ENCODE data around the gene NOPCHAP1.

NOPCHAP1 gene

GRCh38 chr12:105033851-105034250, 47.7 kb downstream of the NOPCHAP1 start:
- no peak overlapping the region for H2AFZ ChIP-seq (ENCODE audit: low read length)
- H3F3A ChIP-seq (ENCODE audit: insufficient read depth, low read length), result no peaks in the 10 kb centered on the region
- H3K27ac ChIP-seq (ENCODE audit: low read depth, low read length, poor library complexity, severe bottlenecking), result no peak overlapping the region
- H3K4me2 ChIP-seq (ENCODE audit: low read length), result no peak overlapping the region
- H3K9me2 ChIP-seq (ENCODE audit: low read depth, low read length), result no peaks in the 10 kb centered on the region
- no peaks in the 10 kb centered on the region for H3K36me3 ChIP-seq (ENCODE audit: insufficient read depth, low read length)
- no peaks in the 10 kb centered on the region for H4K20me1 ChIP-seq (ENCODE audit: insufficient read depth, low read length)
- H3K4me1 ChIP-seq (ENCODE audit: insufficient read depth, low read length, severe bottlenecking), result peaks cover 9% of the 10 kb centered on the region
- no peak overlapping the region for H3K9ac ChIP-seq (ENCODE audit: low read length)
- H3K27me3 ChIP-seq (ENCODE audit: insufficient read depth, low read length), result no peaks in the 10 kb centered on the region
- no peak for TF ChIP-seq EZH2 (IDR thresholded peaks at IDR 0.05; ENCODE audit: borderline replicate concordance, low read length)
- TF ChIP-seq, protein P1, sequence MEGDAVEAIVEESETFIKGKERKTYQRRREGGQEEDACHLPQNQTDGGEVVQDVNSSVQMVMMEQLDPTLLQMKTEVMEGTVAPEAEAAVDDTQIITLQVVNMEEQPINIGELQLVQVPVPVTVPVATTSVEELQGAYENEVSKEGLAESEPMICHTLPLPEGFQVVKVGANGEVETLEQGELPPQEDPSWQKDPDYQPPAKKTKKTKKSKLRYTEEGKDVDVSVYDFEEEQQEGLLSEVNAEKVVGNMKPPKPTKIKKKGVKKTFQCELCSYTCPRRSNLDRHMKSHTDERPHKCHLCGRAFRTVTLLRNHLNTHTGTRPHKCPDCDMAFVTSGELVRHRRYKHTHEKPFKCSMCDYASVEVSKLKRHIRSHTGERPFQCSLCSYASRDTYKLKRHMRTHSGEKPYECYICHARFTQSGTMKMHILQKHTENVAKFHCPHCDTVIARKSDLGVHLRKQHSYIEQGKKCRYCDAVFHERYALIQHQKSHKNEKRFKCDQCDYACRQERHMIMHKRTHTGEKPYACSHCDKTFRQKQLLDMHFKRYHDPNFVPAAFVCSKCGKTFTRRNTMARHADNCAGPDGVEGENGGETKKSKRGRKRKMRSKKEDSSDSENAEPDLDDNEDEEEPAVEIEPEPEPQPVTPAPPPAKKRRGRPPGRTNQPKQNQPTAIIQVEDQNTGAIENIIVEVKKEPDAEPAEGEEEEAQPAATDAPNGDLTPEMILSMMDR (IDR thresholded peaks at IDR 0.05; ENCODE audit: low read length), result no peak
- no peak overlapping the region for H3K4me3 ChIP-seq (ENCODE audit: low read depth, low read length, poor library complexity, severe bottlenecking)
- no peaks in the 10 kb centered on the region for H3K79me2 ChIP-seq (ENCODE audit: insufficient read depth, low read length)
- H3K9me3 ChIP-seq (ENCODE audit: low read length), result no peaks in the 10 kb centered on the region
